HG03442 (cell line): ENCODE measurements around the gene RBM10.

Source experiments
- ATAC-seq: cut with Tn5 transposase; IDR thresholded peaks from one replicate; pipeline ENCODE4 v1.9.1; 2021; ENCODE audit warnings: mild to moderate bottlenecking, moderate library complexity; ENCODE audit not compliant: unreplicated experiment

RBM10 gene

GRCh38 chrX:47174846-47175587, 30.0 kb downstream of the RBM10 start:
- no peak for ATAC-seq

GRCh38 chrX:47175588-47175980, 30.6 kb downstream of the RBM10 start:
- no peak for ATAC-seq

GRCh38 chrX:47176101-47176740, 31.2 kb downstream of the RBM10 start:
- ATAC-seq = no peak

- ATAC-seq = no peak
These were observed 32.1 kb downstream of the RBM10 start for GRCh38 chrX:47177079-47177478.

GRCh38 chrX:47178337-47178736, 33.3 kb downstream of the RBM10 start:
- ATAC-seq = no peak

GRCh38 chrX:47179221-47179927, 34.4 kb downstream of the RBM10 start:
- no peak for ATAC-seq

GRCh38 chrX:47179928-47180255, 34.9 kb downstream of the RBM10 start:
- ATAC-seq = no peak

GRCh38 chrX:47180346-47180745, 35.3 kb downstream of the RBM10 start:
- no peak for ATAC-seq

- ATAC-seq = no peak
These were observed 36.3 kb downstream of the RBM10 start for GRCh38 chrX:47181301-47181700.

- no peak for ATAC-seq
These were observed 37.2 kb downstream of the RBM10 start for GRCh38 chrX:47182106-47182700.

- no peak for ATAC-seq
These were observed 39.5 kb downstream of the RBM10 start for GRCh38 chrX:47184486-47184885.

GRCh38 chrX:47185241-47185640, 40.2 kb downstream of the RBM10 start:
- no peak for ATAC-seq

- no peak for ATAC-seq
These were observed 41.2 kb downstream of the RBM10 start for GRCh38 chrX:47186096-47186740.

- no peak for ATAC-seq
These were observed 42.2 kb downstream of the RBM10 start for GRCh38 chrX:47187106-47187677.

GRCh38 chrX:47189906-47190305, 44.9 kb downstream of the RBM10 start:
- no peak for ATAC-seq

- peak; percentile 77 for ATAC-seq
These were observed 45.6 kb downstream of the RBM10 start for GRCh38 chrX:47190445-47191269.

- no peak for ATAC-seq
These were observed 46.3 kb downstream of the RBM10 start for GRCh38 chrX:47191331-47191730.

- ATAC-seq = no peak
These were observed 46.9 kb downstream of the RBM10 start for GRCh38 chrX:47191806-47192401.

GRCh38 chrX:47193475-47194193, 48.6 kb downstream of the RBM10 start, which contains the start of gene UBA1:
TSS of gene UBA1 (plus strand) at chrX:47193829. CDS start at chrX:47198803, 4,974 bp downstream.
- ATAC-seq = peak; percentile 59
